Endothelial cell of hepatic sinusoid (primary cell): Measurements from ENCODE around the gene PPP4R2.

Experiments
- in situ Hi-C: cut with HindIII; loops from 2 replicates; pipeline ENCODE4 v1.10.0; 2017; ENCODE audit warnings: low sequenced_read_pairs

Gene PPP4R2

GRCh38 chr3:73107215-73107614 lies 110.6 kb downstream of the PPP4R2 start:
- in situ Hi-C loops: no loop called here

- in situ Hi-C loops: no loop called here
Observed at GRCh38 chr3:73107676-73108187, 111.1 kb downstream of the PPP4R2 start.

- in situ Hi-C loops: no loop called here
Observed at GRCh38 chr3:73108750-73109149, 112.1 kb downstream of the PPP4R2 start.

GRCh38 chr3:73110530-73110929 lies 113.9 kb downstream of the PPP4R2 start:
- in situ Hi-C loops: no loop called here

- in situ Hi-C loops: no loop called here
Observed at GRCh38 chr3:73114711-73115110, 118.1 kb downstream of the PPP4R2 start.

GRCh38 chr3:73115806-73116205 lies 119.2 kb downstream of the PPP4R2 start:
- in situ Hi-C loops: no loop called here
